ENCODE measurements around the gene SSR3.
"Not testable (repeated sequence)": the region's sequence is repeated elsewhere in the genome, so short reads cannot be mapped to it uniquely, and the experiment has no call there.

Gene SSR3

GRCh38 chr3:156554842-156555687, at the start of gene SSR3:
TSS of gene SSR3 (minus strand) at chr3:156555117. CDS start at chr3:156555089, 28 bp downstream.
- DNase-seq (ENCODE audit: low read depth), result peak; percentile 97

- no peak for DNase-seq (ENCODE audit: low read depth)
These were observed 49.2 kb upstream of the SSR3 start for GRCh38 chr3:156604064-156604641.

GRCh38 chr3:156603379-156604017, 48.6 kb upstream of the SSR3 start:
- no peak for DNase-seq (ENCODE audit: low read depth)

- DNase-seq (ENCODE audit: low read depth), result no peak
These were observed 47.5 kb upstream of the SSR3 start for GRCh38 chr3:156602424-156602823.

- DNase-seq (ENCODE audit: low read depth), result no peak
These were observed 46.6 kb upstream of the SSR3 start for GRCh38 chr3:156601497-156601896.

- DNase-seq (ENCODE audit: low read depth), result no peak
These were observed 45.9 kb upstream of the SSR3 start for GRCh38 chr3:156600834-156601233.

GRCh38 chr3:156599089-156599874, 44.4 kb upstream of the SSR3 start:
- DNase-seq (ENCODE audit: low read depth), result no peak

- DNase-seq (ENCODE audit: low read depth), result no peak
These were observed 43.5 kb upstream of the SSR3 start for GRCh38 chr3:156598413-156598812.

GRCh38 chr3:156594219-156594683, 39.3 kb upstream of the SSR3 start:
- no peak for DNase-seq (ENCODE audit: low read depth)

GRCh38 chr3:156593814-156594213, 38.9 kb upstream of the SSR3 start:
- no peak for DNase-seq (ENCODE audit: low read depth)

- DNase-seq (ENCODE audit: low read depth), result not testable (repeated sequence)
These were observed 34.9 kb upstream of the SSR3 start for GRCh38 chr3:156589806-156590205.

GRCh38 chr3:156587760-156588069, 32.8 kb upstream of the SSR3 start:
- DNase-seq (ENCODE audit: low read depth), result no peak

GRCh38 chr3:156586905-156587759, 32.2 kb upstream of the SSR3 start:
- no peak for DNase-seq (ENCODE audit: low read depth)

GRCh38 chr3:156583469-156583868, 28.6 kb upstream of the SSR3 start:
- no peak for DNase-seq (ENCODE audit: low read depth)

GRCh38 chr3:156582532-156583183, 27.7 kb upstream of the SSR3 start:
- no peak for DNase-seq (ENCODE audit: low read depth)

GRCh38 chr3:156581954-156582353, 27.0 kb upstream of the SSR3 start:
- DNase-seq (ENCODE audit: low read depth), result no peak

GRCh38 chr3:156581033-156581432, 26.1 kb upstream of the SSR3 start:
- DNase-seq (ENCODE audit: low read depth), result no peak

GRCh38 chr3:156579427-156579851, 24.5 kb upstream of the SSR3 start:
- no peak for DNase-seq (ENCODE audit: low read depth)

GRCh38 chr3:156577736-156578135, 22.8 kb upstream of the SSR3 start:
- DNase-seq (ENCODE audit: low read depth), result no peak

GRCh38 chr3:156576651-156577348, 21.9 kb upstream of the SSR3 start:
- no peak for DNase-seq (ENCODE audit: low read depth)

All from T-helper 22 cell (primary cell).